ENCODE results near the gene PCMT1.

GRCh38 chr6:149854532-149854931 lies 105.0 kb downstream of the PCMT1 start:
- TF ChIP-seq CTCF (IDR thresholded peaks at IDR 0.05): no peak
- TF ChIP-seq EZH2 (IDR thresholded peaks at IDR 0.05; ENCODE audit: borderline replicate concordance, insufficient read depth, low read depth, low read length, poor library complexity, severe bottlenecking): no peak
